NCI-H1417 treated with DMSO at 0.1 percent for 48 hours (cell line): ENCODE results near the gene DNAJC7.
A peak's percentile ranks its signal among the peaks of the same experiment; 100 is the strongest.

Source experiments
- DNase-seq: peaks from one replicate; lab custom pipeline; 2025; lab: John Stamatoyannopoulos, UW

Gene DNAJC7

DNA sequence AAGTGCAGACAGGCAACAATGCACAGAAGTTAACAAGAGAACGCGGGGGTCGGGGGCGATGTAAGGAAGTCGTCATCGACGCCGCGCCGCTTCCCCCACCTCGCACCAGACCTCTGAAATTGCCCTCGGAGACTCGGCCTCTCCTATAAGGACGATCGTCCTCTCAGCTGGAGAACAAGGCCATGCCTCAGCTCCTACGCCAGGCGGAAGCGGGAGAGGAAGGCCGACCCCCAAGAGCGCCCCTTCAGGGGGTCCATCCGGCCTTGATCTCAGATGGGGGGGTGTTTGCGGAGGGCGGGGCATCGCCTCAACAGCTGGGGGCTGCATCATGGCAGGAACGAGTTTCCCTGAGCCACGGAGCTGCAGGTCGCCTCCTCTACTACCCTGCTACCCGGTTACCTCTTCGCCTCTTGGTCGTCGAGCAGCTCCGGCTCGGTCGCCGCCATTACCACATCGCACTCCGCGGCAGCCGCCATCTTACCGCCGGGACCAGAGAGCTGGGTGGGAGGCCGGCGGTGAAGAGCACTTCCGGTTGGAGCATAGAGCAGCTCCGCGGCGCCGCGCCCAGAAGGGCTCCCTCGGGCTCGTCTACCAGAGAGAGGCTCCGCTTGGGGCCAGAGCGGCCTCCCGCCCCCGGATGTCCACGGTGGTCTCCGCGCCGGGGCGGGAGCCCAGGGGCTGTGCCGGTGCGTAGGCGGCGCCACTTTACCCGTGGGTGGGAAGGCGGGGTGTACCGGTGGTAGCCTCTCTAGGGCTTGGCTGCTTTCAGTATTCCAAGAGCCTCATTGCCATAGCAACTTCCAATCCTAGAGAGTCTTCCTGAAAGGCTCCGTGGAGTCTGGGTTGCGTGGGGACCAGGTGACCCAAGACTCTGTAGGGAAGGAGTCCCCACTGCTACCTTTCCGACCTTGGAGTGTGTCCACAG lies at the start of gene DNAJC7:
TSS of gene DNAJC7 (minus strand) at position 499 of the 925 bp plus-strand sequence. CDS start at position 476, 23 bp downstream.
- peak; percentile 44 for DNase-seq

GRCh38 chr17:42065201-42065600 lies 48.0 kb upstream of the DNAJC7 start:
- no peak for DNase-seq

- no peak for DNase-seq
Measured at GRCh38 chr17:42062681-42063080, 45.4 kb upstream of the DNAJC7 start.

DNA sequence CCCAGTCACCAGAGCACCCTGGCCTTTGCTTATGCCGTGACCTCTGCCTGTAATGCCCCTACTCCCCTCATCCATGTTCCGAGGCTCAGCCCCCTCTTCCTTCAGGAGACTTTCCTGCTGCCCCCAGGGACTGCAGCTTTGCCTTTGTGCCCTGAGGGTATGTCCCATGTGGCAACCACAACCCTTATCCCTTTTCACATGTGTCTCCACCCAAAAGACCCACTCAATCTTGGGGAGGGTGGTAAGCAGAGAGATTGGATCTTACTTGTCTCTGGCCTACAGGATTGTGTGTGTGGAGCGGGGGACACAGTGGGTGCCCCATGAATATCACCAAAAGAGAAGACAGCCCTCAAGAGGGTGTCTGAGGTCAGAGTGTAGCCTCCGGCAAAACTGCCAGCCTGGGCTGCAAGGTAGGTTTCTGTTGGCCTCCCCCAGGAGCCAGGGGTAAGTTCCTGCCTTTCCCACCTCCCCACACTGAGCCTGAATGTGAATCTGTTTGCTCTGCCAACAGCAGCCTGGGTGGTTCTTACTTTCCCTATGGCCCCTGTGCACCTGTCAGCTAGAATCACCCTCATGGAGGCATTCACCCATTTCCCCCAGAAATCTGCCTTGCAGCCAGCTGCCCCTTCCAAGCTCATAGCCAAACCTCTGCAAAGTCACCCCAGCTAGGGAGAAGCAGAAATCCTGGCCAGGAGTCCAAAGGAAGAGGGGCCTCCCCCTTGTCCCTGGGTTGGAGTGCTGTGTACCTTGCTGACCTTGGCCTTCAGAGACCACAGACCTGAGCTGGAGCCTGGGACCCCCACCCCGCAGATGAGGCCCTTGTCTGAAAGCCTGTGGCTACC lies 44.6 kb upstream of the DNAJC7 start:
- no peak for DNase-seq

DNA sequence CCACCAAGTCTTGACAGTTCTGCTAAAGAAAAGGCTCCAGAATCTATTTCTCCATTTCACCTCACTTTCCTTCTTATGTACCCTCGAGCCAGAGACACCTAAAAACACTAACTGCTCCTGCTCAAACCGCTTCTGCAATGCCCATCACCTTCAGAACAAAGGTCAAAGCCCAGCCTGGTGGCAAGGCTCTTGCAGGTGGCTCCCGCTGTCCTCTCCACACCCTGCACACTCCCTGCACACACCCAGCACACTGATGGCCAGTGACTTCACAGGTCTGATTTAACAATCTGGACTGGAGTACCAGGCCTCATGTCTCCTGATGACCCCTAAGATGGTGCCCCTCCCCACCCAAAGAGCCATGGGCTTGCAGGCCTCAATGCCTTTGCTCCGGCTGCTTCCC lies 43.0 kb upstream of the DNAJC7 start:
- DNase-seq: no peak

DNA sequence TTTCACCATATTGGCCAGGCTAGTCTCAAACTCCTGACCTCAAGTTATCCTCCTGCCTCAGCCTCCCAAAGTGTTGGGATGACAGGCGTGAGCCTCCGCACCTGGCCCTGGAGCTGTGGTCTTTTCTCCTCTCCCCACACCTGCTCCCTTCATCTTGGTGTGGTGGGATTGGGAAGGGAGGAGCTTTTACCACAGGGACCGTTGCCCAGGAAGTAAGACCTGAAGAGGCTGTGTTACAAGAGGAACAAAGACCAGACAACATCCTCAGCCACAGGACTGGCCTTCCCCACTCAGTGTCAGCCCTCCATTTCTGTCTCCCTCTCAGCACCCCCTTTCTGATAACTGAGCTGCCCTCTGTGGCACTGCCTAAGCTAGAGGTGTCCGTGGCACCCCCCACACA lies 42.6 kb upstream of the DNAJC7 start:
- no peak for DNase-seq

DNA sequence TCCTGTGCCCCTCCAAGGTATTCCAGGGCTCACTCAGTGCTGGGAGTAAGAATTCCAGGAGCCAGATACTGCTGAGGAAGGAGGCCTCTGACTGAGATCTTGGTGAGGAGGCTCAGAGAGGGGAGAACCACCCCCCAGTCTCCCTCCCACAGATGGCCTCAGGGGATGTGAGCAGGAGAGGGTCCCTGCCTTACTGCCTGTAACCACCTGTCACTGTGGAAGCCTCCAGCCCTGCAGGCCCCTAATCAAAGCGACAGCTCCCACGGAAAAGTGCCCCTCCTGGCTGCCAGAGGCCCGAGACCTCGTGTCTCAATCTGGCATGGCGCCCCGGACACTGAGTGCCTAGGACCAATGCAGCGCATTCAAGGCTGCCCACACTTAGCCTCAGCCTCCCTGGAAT lies 40.8 kb upstream of the DNAJC7 start:
- DNase-seq: no peak

DNA sequence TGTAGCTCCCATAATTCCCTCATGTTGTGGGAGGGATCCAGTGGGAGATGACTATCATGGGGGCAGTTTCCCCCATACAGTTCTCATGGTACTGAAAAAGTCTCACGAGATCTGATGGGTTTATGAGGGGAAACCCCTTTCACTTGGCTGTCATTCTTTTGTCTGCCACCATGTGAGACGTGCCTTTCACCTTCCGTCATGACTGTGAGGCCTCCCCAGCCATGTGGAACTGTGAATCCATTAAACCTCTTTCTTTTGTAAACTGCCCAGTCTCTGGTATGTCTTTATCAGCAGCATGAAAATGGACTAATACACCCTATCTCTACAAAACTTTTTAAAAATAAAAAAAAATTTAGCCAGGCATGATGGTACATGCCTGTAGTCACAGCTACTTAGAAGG lies 39.4 kb upstream of the DNAJC7 start:
- no peak for DNase-seq

DNA sequence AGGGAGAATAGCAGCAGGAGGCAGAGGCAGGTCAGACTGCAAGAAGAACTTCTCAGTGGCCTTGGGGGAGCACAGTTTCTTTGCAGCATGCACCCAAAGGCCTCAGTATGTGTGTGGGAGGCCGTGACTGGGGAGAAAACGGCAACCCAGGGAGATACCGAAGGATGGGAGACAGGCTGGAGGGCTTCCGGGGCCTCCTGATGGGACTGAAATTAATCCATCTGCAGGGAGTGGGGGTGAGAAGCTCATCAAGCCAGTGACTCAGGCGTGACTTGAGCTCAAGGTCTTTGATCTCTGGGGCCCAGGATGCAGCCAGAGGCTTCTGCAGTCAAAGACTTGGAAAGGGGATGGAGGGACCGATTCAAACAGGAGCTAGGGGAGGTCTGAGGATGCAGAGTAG lies 38.3 kb upstream of the DNAJC7 start:
- no peak for DNase-seq

- no peak for DNase-seq
Measured at GRCh38 chr17:42055027-42055426, 37.8 kb upstream of the DNAJC7 start.

- DNase-seq: no peak
Measured at GRCh38 chr17:42053731-42054500, 36.7 kb upstream of the DNAJC7 start.

DNA sequence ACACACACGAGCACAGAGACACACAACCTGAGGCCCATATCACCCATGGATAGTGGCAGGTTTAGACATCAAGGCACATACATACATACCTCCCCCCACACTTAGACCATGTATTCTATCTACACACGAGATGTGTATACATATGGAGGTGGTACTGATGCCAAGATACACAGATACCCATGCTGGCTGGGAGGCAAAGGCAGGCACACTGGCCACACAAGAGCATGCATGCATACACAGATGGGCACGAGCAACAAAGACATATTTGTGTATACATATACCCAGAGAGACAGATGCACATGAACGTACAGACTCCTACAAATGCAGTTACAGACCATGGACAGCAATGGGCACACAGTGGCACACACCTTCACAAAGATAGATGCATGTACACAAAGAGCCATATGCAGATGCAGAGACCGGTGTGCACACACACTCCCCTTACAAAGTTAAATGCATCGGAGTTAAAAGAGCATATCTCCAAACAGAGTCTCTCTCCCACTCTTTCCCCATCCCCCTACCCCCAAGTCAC lies 35.2 kb upstream of the DNAJC7 start:
- DNase-seq: no peak

DNA sequence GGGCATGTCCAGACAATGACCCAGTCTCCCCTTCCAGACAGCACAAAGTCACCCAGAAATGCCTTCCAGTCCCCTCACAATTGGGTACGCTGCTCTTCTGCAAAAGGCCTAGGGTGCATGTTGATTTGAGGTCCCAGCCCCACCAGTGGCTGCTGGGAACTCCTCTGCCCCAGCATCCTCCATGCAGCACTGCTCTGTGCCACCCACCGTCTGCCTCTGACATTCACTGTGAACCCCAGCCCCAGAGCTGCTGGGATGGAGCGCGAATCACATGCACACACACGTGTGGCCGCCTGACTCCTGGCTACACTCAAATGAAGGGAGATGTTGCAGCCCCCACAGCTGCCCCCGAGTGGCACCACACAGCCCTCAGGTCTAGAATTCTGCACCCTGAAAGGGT lies 34.4 kb upstream of the DNAJC7 start:
- DNase-seq: no peak

DNA sequence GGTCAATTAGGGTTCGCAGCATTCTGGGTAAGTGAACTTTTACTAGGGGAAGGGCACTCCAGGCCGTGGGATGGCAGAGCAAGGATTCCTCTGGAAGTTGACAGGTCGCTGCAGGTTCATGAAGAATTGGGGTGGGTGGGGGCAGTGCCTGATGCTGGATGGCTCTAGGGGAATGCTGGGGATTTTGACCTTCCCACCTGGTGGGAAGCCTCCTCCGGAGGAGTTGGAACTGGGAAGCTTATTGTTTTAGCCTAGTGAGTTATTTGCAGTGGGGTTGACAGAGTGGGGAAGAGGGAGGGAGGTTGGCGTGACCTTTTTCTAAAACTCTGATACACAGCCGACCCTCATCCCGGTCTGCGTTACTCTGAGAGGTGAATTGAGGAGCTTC lies 33.8 kb upstream of the DNAJC7 start:
- DNase-seq: no peak

GRCh38 chr17:42050393-42051012 lies 33.3 kb upstream of the DNAJC7 start, which contains the start of gene C17orf113:
Gene C17orf113, minus strand, starts transcription at chr17:42050601. Its CDS starts 7,225 bp downstream, at chr17:42043376.
- no peak for DNase-seq

- DNase-seq: no peak
Measured at GRCh38 chr17:42049834-42050392, 32.7 kb upstream of the DNAJC7 start.

- no peak for DNase-seq
Measured at GRCh38 chr17:42047343-42047742, 30.1 kb upstream of the DNAJC7 start.

GRCh38 chr17:42045719-42046118 lies 28.5 kb upstream of the DNAJC7 start:
- no peak for DNase-seq

- no peak for DNase-seq
Measured at GRCh38 chr17:42042598-42043319, 25.5 kb upstream of the DNAJC7 start.

GRCh38 chr17:42041619-42042018 lies 24.4 kb upstream of the DNAJC7 start:
- DNase-seq: no peak
